ENCODE results near the gene ACKR2. TPM values are rescaled to one million over a fixed set of nuclear protein-coding genes. Genes with fewer than 3 reads are reported as not detected.

Gene ACKR2
- total and polyA plus RNA-seq, 2 experiments from 2014 or later = 0.35 TPM; not detected in 1

GRCh38 chr3:42892807-42893206 lies 83.6 kb downstream of the ACKR2 start (continued):
- TF ChIP-seq, protein P1, sequence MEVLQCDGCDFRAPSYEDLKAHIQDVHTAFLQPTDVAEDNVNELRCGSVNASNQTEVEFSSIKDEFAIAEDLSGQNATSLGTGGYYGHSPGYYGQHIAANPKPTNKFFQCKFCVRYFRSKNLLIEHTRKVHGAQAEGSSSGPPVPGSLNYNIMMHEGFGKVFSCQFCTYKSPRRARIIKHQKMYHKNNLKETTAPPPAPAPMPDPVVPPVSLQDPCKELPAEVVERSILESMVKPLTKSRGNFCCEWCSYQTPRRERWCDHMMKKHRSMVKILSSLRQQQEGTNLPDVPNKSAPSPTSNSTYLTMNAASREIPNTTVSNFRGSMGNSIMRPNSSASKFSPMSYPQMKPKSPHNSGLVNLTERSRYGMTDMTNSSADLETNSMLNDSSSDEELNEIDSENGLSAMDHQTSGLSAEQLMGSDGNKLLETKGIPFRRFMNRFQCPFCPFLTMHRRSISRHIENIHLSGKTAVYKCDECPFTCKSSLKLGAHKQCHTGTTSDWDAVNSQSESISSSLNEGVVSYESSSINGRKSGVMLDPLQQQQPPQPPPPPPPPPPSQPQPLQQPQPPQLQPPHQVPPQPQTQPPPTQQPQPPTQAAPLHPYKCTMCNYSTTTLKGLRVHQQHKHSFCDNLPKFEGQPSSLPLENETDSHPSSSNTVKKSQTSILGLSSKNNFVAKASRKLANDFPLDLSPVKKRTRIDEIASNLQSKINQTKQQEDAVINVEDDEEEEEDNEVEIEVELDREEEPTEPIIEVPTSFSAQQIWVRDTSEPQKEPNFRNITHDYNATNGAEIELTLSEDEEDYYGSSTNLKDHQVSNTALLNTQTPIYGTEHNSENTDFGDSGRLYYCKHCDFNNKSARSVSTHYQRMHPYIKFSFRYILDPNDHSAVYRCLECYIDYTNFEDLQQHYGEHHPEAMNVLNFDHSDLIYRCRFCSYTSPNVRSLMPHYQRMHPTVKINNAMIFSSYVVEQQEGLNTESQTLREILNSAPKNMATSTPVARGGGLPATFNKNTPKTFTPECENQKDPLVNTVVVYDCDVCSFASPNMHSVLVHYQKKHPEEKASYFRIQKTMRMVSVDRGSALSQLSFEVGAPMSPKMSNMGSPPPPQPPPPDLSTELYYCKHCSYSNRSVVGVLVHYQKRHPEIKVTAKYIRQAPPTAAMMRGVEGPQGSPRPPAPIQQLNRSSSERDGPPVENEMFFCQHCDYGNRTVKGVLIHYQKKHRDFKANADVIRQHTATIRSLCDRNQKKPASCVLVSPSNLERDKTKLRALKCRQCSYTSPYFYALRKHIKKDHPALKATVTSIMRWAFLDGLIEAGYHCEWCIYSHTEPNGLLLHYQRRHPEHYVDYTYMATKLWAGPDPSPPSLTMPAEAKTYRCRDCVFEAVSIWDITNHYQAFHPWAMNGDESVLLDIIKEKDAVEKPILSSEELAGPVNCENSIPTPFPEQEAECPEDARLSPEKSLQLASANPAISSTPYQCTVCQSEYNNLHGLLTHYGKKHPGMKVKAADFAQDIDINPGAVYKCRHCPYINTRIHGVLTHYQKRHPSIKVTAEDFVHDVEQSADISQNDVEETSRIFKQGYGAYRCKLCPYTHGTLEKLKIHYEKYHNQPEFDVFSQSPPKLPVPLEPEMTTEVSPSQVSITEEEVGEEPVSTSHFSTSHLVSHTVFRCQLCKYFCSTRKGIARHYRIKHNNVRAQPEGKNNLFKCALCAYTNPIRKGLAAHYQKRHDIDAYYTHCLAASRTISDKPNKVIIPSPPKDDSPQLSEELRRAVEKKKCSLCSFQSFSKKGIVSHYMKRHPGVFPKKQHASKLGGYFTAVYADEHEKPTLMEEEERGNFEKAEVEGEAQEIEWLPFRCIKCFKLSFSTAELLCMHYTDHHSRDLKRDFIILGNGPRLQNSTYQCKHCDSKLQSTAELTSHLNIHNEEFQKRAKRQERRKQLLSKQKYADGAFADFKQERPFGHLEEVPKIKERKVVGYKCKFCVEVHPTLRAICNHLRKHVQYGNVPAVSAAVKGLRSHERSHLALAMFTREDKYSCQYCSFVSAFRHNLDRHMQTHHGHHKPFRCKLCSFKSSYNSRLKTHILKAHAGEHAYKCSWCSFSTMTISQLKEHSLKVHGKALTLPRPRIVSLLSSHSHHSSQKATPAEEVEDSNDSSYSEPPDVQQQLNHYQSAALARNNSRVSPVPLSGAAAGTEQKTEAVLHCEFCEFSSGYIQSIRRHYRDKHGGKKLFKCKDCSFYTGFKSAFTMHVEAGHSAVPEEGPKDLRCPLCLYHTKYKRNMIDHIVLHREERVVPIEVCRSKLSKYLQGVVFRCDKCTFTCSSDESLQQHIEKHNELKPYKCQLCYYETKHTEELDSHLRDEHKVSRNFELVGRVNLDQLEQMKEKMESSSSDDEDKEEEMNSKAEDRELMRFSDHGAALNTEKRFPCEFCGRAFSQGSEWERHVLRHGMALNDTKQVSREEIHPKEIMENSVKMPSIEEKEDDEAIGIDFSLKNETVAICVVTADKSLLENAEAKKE (CRISPR knock-in tag; IDR thresholded peaks at IDR 0.05) = no peak
- TF ChIP-seq, protein P2, sequence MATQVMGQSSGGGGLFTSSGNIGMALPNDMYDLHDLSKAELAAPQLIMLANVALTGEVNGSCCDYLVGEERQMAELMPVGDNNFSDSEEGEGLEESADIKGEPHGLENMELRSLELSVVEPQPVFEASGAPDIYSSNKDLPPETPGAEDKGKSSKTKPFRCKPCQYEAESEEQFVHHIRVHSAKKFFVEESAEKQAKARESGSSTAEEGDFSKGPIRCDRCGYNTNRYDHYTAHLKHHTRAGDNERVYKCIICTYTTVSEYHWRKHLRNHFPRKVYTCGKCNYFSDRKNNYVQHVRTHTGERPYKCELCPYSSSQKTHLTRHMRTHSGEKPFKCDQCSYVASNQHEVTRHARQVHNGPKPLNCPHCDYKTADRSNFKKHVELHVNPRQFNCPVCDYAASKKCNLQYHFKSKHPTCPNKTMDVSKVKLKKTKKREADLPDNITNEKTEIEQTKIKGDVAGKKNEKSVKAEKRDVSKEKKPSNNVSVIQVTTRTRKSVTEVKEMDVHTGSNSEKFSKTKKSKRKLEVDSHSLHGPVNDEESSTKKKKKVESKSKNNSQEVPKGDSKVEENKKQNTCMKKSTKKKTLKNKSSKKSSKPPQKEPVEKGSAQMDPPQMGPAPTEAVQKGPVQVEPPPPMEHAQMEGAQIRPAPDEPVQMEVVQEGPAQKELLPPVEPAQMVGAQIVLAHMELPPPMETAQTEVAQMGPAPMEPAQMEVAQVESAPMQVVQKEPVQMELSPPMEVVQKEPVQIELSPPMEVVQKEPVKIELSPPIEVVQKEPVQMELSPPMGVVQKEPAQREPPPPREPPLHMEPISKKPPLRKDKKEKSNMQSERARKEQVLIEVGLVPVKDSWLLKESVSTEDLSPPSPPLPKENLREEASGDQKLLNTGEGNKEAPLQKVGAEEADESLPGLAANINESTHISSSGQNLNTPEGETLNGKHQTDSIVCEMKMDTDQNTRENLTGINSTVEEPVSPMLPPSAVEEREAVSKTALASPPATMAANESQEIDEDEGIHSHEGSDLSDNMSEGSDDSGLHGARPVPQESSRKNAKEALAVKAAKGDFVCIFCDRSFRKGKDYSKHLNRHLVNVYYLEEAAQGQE (IDR thresholded peaks at IDR 0.05; ENCODE audit: unreplicated experiment) = no peak
- TF ChIP-seq STAT1 (IDR thresholded peaks at IDR 0.05; ENCODE audit: unreplicated experiment) = no peak
- no peak for TF ChIP-seq NANOG (IDR thresholded peaks at IDR 0.05; ENCODE audit: borderline replicate concordance)
- TF ChIP-seq CREB1 (CRISPR knock-in tag; IDR thresholded peaks at IDR 0.05; ENCODE audit: low read depth) = no peak

Measured in GM23338 (cell line).